HG02623 (cell line): ENCODE results near the gene ADD3.
A peak's percentile ranks its signal among the peaks of the same experiment; 100 is the strongest.

Experiments used
- ATAC-seq: cut with Tn5 transposase; IDR thresholded peaks from one replicate; pipeline ENCODE4 v1.9.1; 2021; ENCODE audit warnings: moderate library complexity; ENCODE audit not compliant: unreplicated experiment

ADD3 gene

DNA sequence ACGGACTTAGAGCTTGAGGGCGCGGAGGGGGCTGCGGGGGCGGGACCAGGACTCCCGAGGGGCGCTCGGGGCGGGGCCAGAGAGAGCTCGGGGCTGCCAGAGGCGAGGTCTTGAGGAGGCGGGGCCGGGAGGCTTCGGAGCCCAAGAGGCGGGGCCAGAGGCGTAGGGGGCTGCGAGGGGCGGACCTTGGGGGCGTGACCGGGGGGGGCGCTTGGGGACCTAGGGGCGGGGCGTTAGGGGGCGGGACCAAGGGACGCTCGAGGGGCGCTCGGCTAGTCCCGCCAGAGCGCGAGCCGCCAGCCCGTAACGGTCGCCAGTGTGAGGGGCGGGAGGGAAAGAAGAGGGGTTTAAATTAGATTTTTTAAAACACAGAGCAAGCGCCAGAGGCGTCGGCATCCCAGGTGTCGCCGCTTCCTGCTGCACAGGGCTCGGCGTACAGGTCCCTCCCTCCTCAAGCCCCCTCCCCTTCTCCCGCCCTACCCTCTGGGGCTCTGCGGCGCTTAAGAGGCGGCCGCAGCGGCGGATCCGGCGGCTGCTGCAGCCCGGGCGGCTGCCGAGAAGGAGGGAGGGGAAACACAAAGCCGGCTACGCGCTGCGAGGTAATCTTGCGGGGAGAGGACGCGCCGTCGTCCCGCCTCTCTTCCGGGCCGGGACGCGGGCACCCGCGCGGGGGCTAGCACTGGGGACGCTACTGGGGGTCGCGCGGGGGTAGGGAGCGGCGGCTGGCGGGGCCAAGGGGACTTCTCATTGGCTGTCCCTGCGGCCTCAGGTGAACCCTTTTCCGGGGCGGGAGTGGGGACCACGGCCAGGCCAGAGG is at the start of gene ADD3:
TSS of gene ADD3 (plus strand) at position 284 of the 817 bp plus-strand sequence. CDS start 92,670 bp downstream, outside the sequence.
- peak; percentile 46 for ATAC-seq

GRCh38 chr10:109958059-109958458 is 49.7 kb upstream of the ADD3 start:
- no peak for ATAC-seq

GRCh38 chr10:109959259-109960145 is 48.3 kb upstream of the ADD3 start:
- ATAC-seq, result no peak

DNA sequence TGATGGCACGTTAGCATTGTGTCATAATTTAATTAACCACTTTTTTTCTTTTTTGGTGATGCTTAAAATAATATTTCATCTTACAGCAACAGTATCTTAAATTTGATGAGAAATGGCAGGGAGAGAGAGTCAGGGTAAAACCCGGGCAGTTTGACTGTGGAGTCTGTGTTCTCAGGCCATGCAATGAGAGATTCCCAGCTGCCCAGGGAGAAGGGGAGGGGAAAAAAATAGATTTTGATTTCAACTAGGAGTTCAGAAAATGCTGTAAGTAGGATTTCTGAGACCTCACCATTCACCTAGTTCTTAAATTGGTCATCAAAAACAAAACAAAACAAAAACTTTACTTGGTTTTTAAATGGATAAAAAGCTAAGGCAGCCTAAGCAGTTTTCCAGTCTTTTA is 47.1 kb upstream of the ADD3 start:
- ATAC-seq, result no peak

DNA sequence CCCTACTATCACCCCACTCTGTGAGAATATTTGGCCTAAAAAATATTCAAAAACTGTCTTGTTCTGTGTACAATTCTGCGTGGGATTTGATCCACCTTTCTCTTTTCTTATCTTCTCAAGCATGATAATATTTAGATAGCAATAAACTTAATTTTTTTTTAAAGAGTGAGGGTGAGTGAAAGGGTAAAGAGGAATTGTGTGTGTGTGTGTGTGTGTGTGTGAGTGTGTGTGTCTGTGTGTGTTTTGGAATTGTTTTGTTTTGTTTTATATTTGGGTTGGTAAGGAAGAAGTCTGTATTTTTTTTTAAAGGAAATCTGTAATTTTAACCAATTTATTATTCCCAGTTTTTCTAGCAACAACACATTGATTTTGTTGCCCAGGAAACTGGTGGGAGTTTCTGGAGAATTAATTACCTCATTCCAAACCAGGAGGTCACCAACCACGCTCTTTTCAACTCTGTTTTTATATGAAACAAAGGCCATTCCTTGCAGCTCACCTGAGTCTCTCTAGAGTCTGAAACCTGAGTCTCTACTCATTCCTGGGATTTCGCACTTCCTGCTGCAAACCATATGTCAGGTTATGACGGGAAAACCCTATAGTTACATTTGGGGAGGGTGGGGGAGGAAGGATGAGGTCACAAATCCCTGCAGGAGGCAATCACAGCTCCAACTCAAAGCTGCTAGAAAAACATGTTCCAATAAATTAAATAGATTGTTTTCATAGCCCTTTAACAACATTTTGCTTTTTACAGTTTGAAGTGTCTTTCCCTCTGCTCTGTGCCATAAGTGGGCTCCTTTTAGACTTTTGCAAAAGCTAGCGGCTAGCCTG is 46.4 kb upstream of the ADD3 start:
- no peak for ATAC-seq

DNA sequence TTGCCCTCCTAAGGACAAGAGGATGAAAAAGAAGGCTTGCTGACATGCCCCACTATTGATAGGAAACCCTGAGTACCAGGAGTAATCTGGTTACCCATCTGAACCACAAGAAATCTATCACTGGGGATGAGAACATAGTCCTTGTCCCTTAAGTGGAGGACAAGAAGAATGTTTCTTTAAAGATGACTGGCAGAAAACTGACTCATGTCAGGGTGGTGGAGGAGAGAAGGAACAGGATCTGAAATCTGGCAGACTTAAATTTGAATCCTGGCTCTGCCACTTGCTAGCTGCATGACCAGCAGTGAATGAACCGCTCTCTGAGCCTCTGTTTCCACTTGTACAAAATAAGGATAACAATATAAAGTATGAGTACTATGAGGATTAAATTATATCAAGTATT is 45.5 kb upstream of the ADD3 start:
- no peak for ATAC-seq

GRCh38 chr10:109963439-109963838 is 44.3 kb upstream of the ADD3 start:
- ATAC-seq, result no peak

- ATAC-seq, result no peak
Measured at GRCh38 chr10:109964318-109964717, 43.5 kb upstream of the ADD3 start.

DNA sequence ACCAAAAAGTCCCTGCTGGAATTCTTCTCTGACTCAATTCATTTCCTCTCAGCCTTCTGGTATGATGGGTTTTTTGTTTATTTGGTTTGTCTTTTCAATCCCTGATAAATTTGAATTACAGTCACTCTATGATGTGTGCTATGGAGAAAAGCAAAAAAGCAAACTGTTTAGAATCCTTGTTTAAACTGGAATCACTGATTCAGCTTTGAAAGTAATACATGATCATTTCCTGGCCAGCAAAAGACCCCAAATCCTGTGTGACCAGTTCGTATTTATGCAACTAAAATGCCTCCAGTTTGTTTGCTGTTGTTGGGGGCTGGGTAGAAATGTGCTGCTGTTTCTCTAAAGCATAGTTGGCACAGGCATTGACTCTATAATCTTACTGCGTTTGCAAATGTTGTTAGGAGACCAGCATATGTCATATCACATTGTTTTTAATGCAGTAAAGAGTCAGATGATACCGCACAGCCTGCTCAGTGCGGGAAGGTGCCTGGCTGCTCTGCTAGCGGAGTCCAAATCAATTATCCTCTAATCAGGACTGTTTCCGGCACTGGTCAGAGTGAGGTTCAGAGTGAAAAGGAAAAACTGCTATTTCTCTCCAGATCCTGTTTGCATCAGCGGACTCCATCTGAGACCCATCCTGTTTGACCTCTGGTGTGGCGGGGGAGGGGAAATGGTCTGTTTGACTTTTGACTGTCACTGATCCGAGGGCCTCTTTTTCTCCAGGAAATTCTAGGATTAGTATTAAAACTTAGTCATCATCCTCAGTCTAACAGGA is 40.6 kb upstream of the ADD3 start:
- no peak for ATAC-seq

- ATAC-seq, result no peak
Measured at GRCh38 chr10:109967739-109968088, 40.1 kb upstream of the ADD3 start.

GRCh38 chr10:109968953-109969759 is 38.6 kb upstream of the ADD3 start:
- ATAC-seq, result no peak

DNA sequence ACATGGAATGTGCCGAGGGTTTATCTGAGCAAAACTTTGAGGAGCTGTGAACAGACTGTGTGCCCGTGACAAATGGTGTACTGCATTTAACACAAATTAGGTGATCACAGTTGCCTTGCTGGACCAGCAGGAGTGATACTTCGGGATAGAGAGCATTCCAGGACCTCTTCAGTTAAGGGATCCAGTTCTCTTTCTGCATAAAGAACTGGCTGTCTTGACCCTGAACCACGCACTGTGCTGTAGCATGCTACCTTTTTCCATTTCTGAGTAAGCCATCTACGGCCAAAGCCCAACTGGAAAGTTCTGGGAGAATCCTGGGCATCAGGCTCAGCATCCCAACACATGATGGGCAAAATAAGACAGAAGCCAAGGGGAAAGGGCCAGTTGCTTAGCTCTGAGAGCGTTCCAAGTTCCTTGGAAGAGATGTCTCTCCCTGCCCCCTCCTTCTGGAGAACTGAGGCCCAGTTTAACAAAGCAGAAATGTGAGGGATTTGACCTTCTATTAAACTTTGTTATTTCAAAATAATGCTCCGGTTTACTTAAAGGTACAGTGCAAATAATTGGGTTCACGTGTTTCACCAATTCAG is 37.9 kb upstream of the ADD3 start:
- no peak for ATAC-seq

DNA sequence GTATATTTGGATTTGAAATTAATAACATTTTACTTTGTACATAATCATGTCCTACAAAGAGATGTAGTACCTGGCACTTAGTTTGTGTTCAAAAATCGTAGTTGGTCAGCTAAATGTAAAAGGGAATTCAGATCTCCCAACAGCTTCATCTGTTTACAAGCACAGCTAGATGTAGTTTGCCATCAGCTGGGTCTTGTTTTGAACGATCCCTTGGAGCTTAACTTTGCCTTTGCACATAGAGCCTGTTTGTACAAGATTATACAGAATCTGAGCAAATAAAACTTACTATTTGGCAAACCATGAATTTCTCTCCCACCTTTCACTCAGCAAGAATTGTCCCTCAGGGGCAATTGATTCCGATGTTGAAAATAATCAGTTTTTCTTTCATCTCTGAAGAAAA is 36.1 kb upstream of the ADD3 start:
- ATAC-seq, result no peak

DNA sequence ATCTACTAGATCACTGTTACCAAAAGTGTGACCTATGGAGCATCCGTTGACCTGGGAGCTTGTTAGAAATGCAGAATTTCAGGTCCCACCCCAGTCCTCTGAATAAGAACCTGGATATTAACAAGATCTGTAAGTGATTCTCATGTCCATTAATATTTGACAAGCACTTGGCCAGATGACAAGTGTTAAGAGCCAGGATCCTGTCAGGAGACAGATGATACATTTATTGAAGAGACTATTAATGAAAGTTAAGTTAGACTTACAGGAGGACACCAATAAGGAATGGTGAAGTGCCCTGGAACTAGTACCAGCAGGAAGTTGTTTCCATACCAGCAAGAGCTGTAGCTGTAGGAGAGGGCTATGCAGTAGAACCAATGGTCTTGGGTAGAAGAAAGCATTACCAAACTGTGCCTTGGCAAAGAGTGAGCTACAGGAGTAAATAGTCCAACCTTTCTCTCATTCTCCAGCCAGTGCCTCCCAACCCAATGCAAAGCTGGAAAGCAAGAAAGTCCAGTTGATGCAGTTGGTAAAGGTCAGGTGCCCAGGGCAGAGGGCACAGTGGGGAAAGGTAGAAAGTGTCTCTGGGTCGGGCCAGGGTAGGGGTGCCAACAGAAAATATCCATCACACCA is 35.3 kb upstream of the ADD3 start:
- no peak for ATAC-seq

- ATAC-seq, result no peak
Measured at GRCh38 chr10:109973326-109973829, 34.4 kb upstream of the ADD3 start.

- no peak for ATAC-seq
Measured at GRCh38 chr10:109974504-109975191, 33.1 kb upstream of the ADD3 start.

GRCh38 chr10:109975244-109976190 is 32.3 kb upstream of the ADD3 start:
- ATAC-seq, result no peak
